Measurements from ENCODE around the gene GDF10. TPM values are rescaled to one million over a fixed set of nuclear protein-coding genes. Genes with fewer than 3 reads are reported as not detected.

GDF10 gene
- total and polyA plus RNA-seq, 10 of the 15 experiments (the other 5 are each of a cell fraction or from before 2014, with no cell fraction given), result not detected

DNA sequence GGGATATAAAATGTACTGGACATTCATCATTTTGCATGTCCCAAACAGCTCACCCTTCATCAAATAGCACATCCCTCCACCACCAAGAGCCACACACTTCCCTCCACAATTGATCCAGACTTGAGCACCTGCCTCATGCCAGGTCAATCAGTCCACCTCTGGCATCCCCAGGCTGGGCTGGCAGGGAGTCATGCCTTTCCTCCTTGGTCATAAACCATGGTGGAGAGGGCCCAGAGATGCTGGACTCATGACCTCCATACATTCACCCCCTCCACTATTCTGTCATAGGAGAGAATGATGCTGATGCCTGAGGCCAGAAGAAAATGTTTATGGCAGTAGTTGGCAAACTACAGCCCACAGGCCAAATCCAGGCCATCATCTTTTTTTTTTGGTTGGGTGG lies 16.1 kb upstream of the GDF10 start:
- intact Hi-C loops (cut with micrococcal nuclease; ENCODE audit: unreplicated experiment), result no loop called here
- Histone ChIP-seq H3K9ac (ENCODE audit: control insufficient read depth, insufficient read depth, low read length) (no peak overlapping the region), H3K27ac (ENCODE audit: control insufficient read depth, insufficient read depth) (no peak overlapping the region), H2AFZ (ENCODE audit: control insufficient read depth, low read depth, low read length) (no peak overlapping the region), H3K9me3 (replicated peaks; ENCODE audit: control insufficient read depth, insufficient read depth, low read length) (no peaks in the 10 kb centered on the region), H3K27me3 (replicated peaks in 1 of 2; ENCODE audit: control insufficient read depth in 2 of 2, insufficient read depth in 2 of 2, low read length in 1 of 2) (no peaks in the 10 kb centered on the region; a peak in 1 of 4 replicates), H3K79me2 (ENCODE audit: control insufficient read depth, insufficient read depth, low read length) (no peaks in the 10 kb centered on the region), H4K20me1 (ENCODE audit: control insufficient read depth, insufficient read depth) (no peaks in the 10 kb centered on the region), H3K4me1 (ENCODE audit: control insufficient read depth, insufficient read depth, low read length) (no peaks in the 10 kb centered on the region), H3K36me3 (ENCODE audit: control insufficient read depth in 2 of 2, insufficient read depth in 2 of 2, low read length in 1 of 2) (no peaks in the 10 kb centered on the region), H3K4me2 (ENCODE audit: control insufficient read depth, insufficient read depth) (no peak overlapping the region), H3K4me3 (no peak overlapping the region)
- RAD21 ChIA-PET (ENCODE audit: unreplicated experiment), result no interaction called here
- in situ Hi-C loops (cut with MboI), result no loop called here
- no peak for ATAC-seq
- CTCF ChIA-PET, result interaction anchor here (1.3 to 1.4 kb wide), 2 partner anchors 28 to 236 kb away, joined by 3 to 4 read pairs; no protein-coding TSS in a partner anchor
- POLR2A ChIA-PET, result no interaction called here
- no TSS peak for BruUV-seq (replicated peaks)
- FAIRE-seq, result no peak
- DNase-seq (ENCODE audit: low read depth, low spot score), result no peak
- SMC1A ChIA-PET (ENCODE audit: uncharacterized antibody, unreplicated experiment), result no interaction called here
- TF ChIP-seq PAX8 (IDR thresholded peaks at IDR 0.05), result no peak
- no peak for TF ChIP-seq FOXM1 (IDR thresholded peaks at IDR 0.05; ENCODE audit: low read depth, low read length)
- no peak for TF ChIP-seq ZBTB11 (CRISPR knock-in tag; IDR thresholded peaks at IDR 0.05)
- no peak for TF ChIP-seq IKZF1 (conservative IDR thresholded peaks at IDR 0.05)
- TF ChIP-seq MTA3 (IDR thresholded peaks at IDR 0.05; ENCODE audit: borderline replicate concordance, low read length), result no peak
- TF ChIP-seq CHD2 (IDR thresholded peaks at IDR 0.05; ENCODE audit: borderline replicate concordance, low read depth, low read length), result no peak
- TF ChIP-seq NFYB (IDR thresholded peaks at IDR 0.05; ENCODE audit: insufficient read depth, low read depth, low read length), result no peak
- no peak for TF ChIP-seq PAX5 (IDR thresholded peaks at IDR 0.05; ENCODE audit: borderline replicate concordance, low read depth, low read length)
- TF ChIP-seq, protein P1, sequence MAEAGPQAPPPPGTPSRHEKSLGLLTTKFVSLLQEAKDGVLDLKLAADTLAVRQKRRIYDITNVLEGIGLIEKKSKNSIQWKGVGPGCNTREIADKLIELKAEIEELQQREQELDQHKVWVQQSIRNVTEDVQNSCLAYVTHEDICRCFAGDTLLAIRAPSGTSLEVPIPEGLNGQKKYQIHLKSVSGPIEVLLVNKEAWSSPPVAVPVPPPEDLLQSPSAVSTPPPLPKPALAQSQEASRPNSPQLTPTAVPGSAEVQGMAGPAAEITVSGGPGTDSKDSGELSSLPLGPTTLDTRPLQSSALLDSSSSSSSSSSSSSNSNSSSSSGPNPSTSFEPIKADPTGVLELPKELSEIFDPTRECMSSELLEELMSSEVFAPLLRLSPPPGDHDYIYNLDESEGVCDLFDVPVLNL (IDR thresholded peaks at IDR 0.05; ENCODE audit: low read depth, low read length), result no peak
- no peak for TF ChIP-seq JUNB (IDR thresholded peaks at IDR 0.05)
- no peak for TF ChIP-seq EZH2 (IDR thresholded peaks at IDR 0.05; ENCODE audit: borderline replicate concordance, control insufficient read depth, low read depth, low read length)
- no peak for TF ChIP-seq TCF3 (IDR thresholded peaks at IDR 0.05; ENCODE audit: borderline replicate concordance, insufficient read depth, low read depth, low read length)
- no peak for TF ChIP-seq ZNF274 (IDR thresholded peaks at IDR 0.05; ENCODE audit: insufficient read depth, insufficient read length)
- no peak for TF ChIP-seq MEF2B (IDR thresholded peaks at IDR 0.05; ENCODE audit: partially characterized antibody, poor library complexity, severe bottlenecking)
- TF ChIP-seq RCOR1 (conservative IDR thresholded peaks at IDR 0.05; ENCODE audit: low read depth, low read length), result no peak
- no peak for TF ChIP-seq PKNOX1 (IDR thresholded peaks at IDR 0.05)
- TF ChIP-seq, protein P2, sequence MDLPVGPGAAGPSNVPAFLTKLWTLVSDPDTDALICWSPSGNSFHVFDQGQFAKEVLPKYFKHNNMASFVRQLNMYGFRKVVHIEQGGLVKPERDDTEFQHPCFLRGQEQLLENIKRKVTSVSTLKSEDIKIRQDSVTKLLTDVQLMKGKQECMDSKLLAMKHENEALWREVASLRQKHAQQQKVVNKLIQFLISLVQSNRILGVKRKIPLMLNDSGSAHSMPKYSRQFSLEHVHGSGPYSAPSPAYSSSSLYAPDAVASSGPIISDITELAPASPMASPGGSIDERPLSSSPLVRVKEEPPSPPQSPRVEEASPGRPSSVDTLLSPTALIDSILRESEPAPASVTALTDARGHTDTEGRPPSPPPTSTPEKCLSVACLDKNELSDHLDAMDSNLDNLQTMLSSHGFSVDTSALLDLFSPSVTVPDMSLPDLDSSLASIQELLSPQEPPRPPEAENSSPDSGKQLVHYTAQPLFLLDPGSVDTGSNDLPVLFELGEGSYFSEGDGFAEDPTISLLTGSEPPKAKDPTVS (IDR thresholded peaks at IDR 0.05; ENCODE audit: low read depth, low read length), result no peak
